Posterior vena cava (tissue), 2 donors: ENCODE results near the gene C5AR1. TPM values are rescaled to one million over a fixed set of nuclear protein-coding genes. Genes with fewer than 3 reads are reported as not detected.
"Not testable (repeated sequence)": the region's sequence is repeated elsewhere in the genome, so short reads cannot be mapped to it uniquely, and the experiment has no call there.

Experiments used
- DNase-seq: peaks from one replicate; pipeline ENCODE4 v3.0.0-alpha.2; 2020; ENCODE audit warnings: low spot score
- intact Hi-C, 2 donors: fragments of 100-400 bp; cut with DNase I; formaldehyde crosslinking; loops; one replicate each; pipeline versions ENCODE4 v1.14.1 to v1.14.2; 2022 to 2023
- total RNA-seq, 2 donors: library from RNA; stranded (reverse); fragmentation: NEBNext Ultra II Directional; extraction: Animal tissue kit (Norgen Biotek cat#: 25700); gene quantifications; one replicate each; pipeline ENCODE4 v1.2.1, GENCODE V29; 2021
- donor health status: DM: yes; HTN: yes; CAD: no.
- donor health status: DM: yes; HTN: yes; CAD: no.

C5AR1 gene
- total RNA-seq, 2 donors from 2014 or later, result 30.6 to 33.4 TPM

- no peak for DNase-seq
Observed at GRCh38 chr19:47322058-47322457, 12.4 kb downstream of the C5AR1 start.

GRCh38 chr19:47323409-47323808 lies 13.7 kb downstream of the C5AR1 start:
- intact Hi-C loops, result no loop called here
- DNase-seq, result no peak

More at GRCh38 chr19:47322058-47322457, 12.4 kb downstream of the C5AR1 start:
- intact Hi-C loops, result no loop called here

- intact Hi-C loops, result no loop called here
- no peak for DNase-seq
Observed at GRCh38 chr19:47323872-47324271, 14.2 kb downstream of the C5AR1 start.

GRCh38 chr19:47324502-47324901 lies 14.8 kb downstream of the C5AR1 start:
- intact Hi-C loops, result no loop called here
- DNase-seq, result no peak

GRCh38 chr19:47330466-47330869 lies 20.8 kb downstream of the C5AR1 start:
- intact Hi-C loops, result loop anchor here in 1 of 2 donors (10.0 kb wide), 1 partner anchor 1846 kb away; no protein-coding TSS in a partner anchor
- DNase-seq, result no peak

- intact Hi-C loops, result loop anchor here in 1 of 2 donors (10.0 kb wide), 1 partner anchor 1847 kb away; no protein-coding TSS in a partner anchor
Observed at GRCh38 chr19:47331490-47331889, 21.8 kb downstream of the C5AR1 start.

GRCh38 chr19:47331931-47332547 lies 22.4 kb downstream of the C5AR1 start, which contains the start of gene C5AR2:
C5AR2 (plus strand) TSS chr19:47332175; CDS start chr19:47340800, 8,625 bp downstream.
- intact Hi-C loops, result loop anchor here in 1 of 2 donors (10.0 kb wide), 1 partner anchor 1847 kb away; no protein-coding TSS in a partner anchor
- DNase-seq, result peak; percentile 92

More at GRCh38 chr19:47331490-47331889, 21.8 kb downstream of the C5AR1 start:
- DNase-seq, result no peak

GRCh38 chr19:47336765-47337718 lies 27.4 kb downstream of the C5AR1 start:
- intact Hi-C loops, result loop anchor here in 1 of 2 donors (10.0 kb wide), 1 partner anchor 1852 kb away; no protein-coding TSS in a partner anchor
- DNase-seq, result peak; percentile 91

- no peak for DNase-seq
- intact Hi-C loops, result loop anchor here in 1 of 2 donors (10.0 kb wide), 1 partner anchor 1855 kb away; no protein-coding TSS in a partner anchor
Observed at GRCh38 chr19:47339196-47339880, 29.7 kb downstream of the C5AR1 start.

- no peak for DNase-seq
- intact Hi-C loops, result no loop called here
Observed at GRCh38 chr19:47340477-47341208, 31.0 kb downstream of the C5AR1 start.

GRCh38 chr19:47341734-47342133 lies 32.1 kb downstream of the C5AR1 start:
- no peak for DNase-seq
- intact Hi-C loops, result no loop called here

- no peak for DNase-seq
- intact Hi-C loops, result no loop called here
Observed at GRCh38 chr19:47343194-47343802, 33.6 kb downstream of the C5AR1 start.

- intact Hi-C loops, result no loop called here
- DNase-seq, result no peak
Observed at GRCh38 chr19:47344425-47344824, 34.8 kb downstream of the C5AR1 start.

- DNase-seq, intact Hi-C loops: not testable (repeated sequence)
Observed at GRCh38 chr19:47346024-47346423, 36.4 kb downstream of the C5AR1 start.

GRCh38 chr19:47348819-47349795 lies 39.4 kb downstream of the C5AR1 start, which contains the start of gene DHX34:
DHX34 (plus strand) TSS chr19:47349315; CDS start chr19:47353031, 3,716 bp downstream.
- DNase-seq, result peak; percentile 100
- intact Hi-C loops, result no loop called here

- DNase-seq, result no peak
- intact Hi-C loops, result no loop called here
Observed at GRCh38 chr19:47350630-47351029, 41.0 kb downstream of the C5AR1 start.

- no peak for DNase-seq
- intact Hi-C loops, result no loop called here
Observed at GRCh38 chr19:47351548-47351947, 41.9 kb downstream of the C5AR1 start.
